ENCODE measurements around the gene VGF.
"Not testable (repeated sequence)": the region's sequence is repeated elsewhere in the genome, so short reads cannot be mapped to it uniquely, and the experiment has no call there.

Gene VGF

GRCh38 chr7:101114492-101114891, 50.9 kb downstream of the VGF start:
- no peak for DNase-seq

DNA sequence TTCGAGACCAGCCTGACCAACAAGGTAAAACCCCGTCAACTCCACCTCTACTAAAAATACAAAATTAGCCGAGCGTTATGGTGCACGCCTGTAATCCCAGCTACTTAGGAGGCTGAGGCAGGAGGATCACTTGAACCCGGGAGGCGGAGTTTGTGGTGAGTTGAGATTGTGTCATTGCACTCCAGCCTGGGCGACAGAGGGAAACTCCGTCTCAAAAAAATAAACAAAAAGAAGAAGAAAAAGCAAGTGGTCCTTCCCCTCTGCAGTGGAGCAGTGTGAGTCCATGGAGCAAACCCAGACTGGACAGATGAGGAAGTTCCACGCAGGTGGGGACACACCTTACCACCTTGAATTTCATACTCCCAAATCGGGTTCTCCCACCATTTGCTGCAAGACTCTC, 51.5 kb downstream of the VGF start:
- DNase-seq: no peak

- not testable (repeated sequence) for DNase-seq
These were observed 52.2 kb downstream of the VGF start for GRCh38 chr7:101113140-101113539.
